NCI-H1436 treated with DMSO at 0.1 percent for 48 hours (cell line): ENCODE data around the gene GBP1.
"Not testable (repeated sequence)": the region's sequence is repeated elsewhere in the genome, so short reads cannot be mapped to it uniquely, and the experiment has no call there.

ENCODE experiments used
- DNase-seq: peaks from one replicate; lab custom pipeline; 2025; lab: John Stamatoyannopoulos, UW

GBP1 gene

GRCh38 chr1:89051955-89052312 is 13.1 kb downstream of the GBP1 start:
- no peak for DNase-seq

GRCh38 chr1:89051300-89051954 is 13.6 kb downstream of the GBP1 start:
- no peak for DNase-seq

GRCh38 chr1:89050649-89051033 is 14.4 kb downstream of the GBP1 start:
- no peak for DNase-seq

GRCh38 chr1:89049901-89050648 is 14.9 kb downstream of the GBP1 start:
- not testable (repeated sequence) for DNase-seq

GRCh38 chr1:89049187-89049586 is 15.8 kb downstream of the GBP1 start:
- DNase-seq: not testable (repeated sequence)

GRCh38 chr1:89047734-89048133 is 17.3 kb downstream of the GBP1 start:
- no peak for DNase-seq

- not testable (repeated sequence) for DNase-seq
These were observed 18.5 kb downstream of the GBP1 start for GRCh38 chr1:89046318-89047183.

- DNase-seq: no peak
These were observed 19.9 kb downstream of the GBP1 start for GRCh38 chr1:89044970-89045721.

- DNase-seq: no peak
These were observed 21.1 kb downstream of the GBP1 start for GRCh38 chr1:89043940-89044339.

GRCh38 chr1:89042491-89042890 is 22.5 kb downstream of the GBP1 start:
- DNase-seq: no peak

GRCh38 chr1:89041721-89042120 is 23.3 kb downstream of the GBP1 start:
- no peak for DNase-seq

- no peak for DNase-seq
These were observed 23.8 kb downstream of the GBP1 start for GRCh38 chr1:89041119-89041641.

- DNase-seq: no peak
These were observed 24.7 kb downstream of the GBP1 start for GRCh38 chr1:89040315-89040626.

- no peak for DNase-seq
These were observed 27.8 kb downstream of the GBP1 start for GRCh38 chr1:89037186-89037585.

GRCh38 chr1:89035080-89035479 is 29.9 kb downstream of the GBP1 start:
- no peak for DNase-seq

- DNase-seq: not testable (repeated sequence)
These were observed 31.0 kb downstream of the GBP1 start for GRCh38 chr1:89034004-89034403.

- not testable (repeated sequence) for DNase-seq
These were observed 36.0 kb downstream of the GBP1 start for GRCh38 chr1:89029051-89029450.

GRCh38 chr1:89025928-89026327 is 39.1 kb downstream of the GBP1 start:
- DNase-seq: no peak

GRCh38 chr1:89023026-89023425 is 42.0 kb downstream of the GBP1 start:
- no peak for DNase-seq

- no peak for DNase-seq
These were observed 42.6 kb downstream of the GBP1 start, which contains the start of gene GBP3 for GRCh38 chr1:89022167-89022959. TSS of gene GBP3 (minus strand) at chr1:89022866. CDS start at chr1:89020721, 2,145 bp downstream.

- not testable (repeated sequence) for DNase-seq
These were observed 46.7 kb downstream of the GBP1 start for GRCh38 chr1:89018318-89018717.
